ENCODE results near the gene CACNA1C.
"Not testable (repeated sequence)": the region's sequence is repeated elsewhere in the genome, so short reads cannot be mapped to it uniquely, and the experiment has no call there.

Gene CACNA1C

DNA sequence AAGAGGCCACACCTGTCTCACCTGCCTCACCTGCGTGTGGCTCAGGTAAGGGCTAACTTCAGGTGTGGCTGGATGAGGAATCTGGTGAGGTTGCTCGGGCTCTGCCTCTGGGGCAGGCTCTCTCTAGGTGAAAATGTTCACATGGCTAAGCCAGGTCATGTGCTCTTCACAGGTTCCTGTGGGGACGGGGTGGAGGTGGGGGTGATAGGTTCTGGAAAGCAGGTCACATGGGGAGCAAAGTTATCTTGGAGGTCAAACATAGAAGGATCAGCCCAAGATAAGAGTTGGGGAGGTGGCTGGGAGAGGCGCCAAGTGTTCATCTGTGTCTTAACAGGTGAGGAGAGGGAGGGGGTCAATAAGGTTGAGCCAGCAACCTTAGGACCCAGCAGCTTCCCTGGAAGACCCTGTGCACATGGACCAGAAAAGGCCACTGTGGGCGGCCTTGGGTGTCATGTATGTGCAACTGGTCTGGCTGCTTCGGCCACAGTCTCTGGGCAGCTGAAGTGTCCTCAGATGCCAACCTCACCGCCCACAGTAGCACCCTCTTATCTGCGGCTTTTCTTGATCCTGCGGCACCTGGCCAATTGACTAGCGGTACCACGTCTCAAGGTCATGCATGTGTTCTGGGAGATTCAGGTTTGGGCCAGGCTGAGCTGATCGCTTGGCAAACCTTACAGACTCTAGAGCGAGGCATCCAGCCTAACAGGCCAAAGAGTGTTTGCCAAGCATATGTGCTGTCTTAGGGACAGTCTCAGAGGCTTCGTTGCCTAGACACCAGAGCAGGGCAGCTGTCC is 60.5 kb downstream of the CACNA1C start:
- no peak for DNase-seq

GRCh38 chr12:2114071-2114470 is 61.3 kb downstream of the CACNA1C start:
- no peak for DNase-seq

- no peak for DNase-seq
Observed at GRCh38 chr12:2115101-2115845, 62.5 kb downstream of the CACNA1C start.

- DNase-seq: no peak
Observed at GRCh38 chr12:2117541-2117940, 64.8 kb downstream of the CACNA1C start.

DNA sequence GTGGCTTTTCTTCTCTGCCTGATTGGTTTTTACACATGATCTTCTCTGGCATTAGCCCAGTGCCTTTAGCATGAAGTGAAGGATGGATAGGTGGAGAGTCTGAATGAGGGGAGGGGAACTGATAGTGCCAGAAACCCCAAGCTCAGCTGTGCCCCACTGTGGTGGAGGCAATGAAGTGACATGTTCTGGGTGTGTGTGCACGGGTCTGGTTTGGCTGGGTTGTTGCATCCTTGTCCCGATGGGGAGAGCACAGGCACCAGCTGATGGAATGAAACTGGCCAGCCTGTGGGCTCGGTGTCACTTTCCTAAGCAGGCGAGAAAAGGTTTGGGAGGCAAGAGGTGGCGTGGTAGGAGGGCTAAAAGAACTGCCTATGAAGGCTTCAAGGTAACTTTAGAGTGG is 65.3 kb downstream of the CACNA1C start:
- no peak for DNase-seq

DNA sequence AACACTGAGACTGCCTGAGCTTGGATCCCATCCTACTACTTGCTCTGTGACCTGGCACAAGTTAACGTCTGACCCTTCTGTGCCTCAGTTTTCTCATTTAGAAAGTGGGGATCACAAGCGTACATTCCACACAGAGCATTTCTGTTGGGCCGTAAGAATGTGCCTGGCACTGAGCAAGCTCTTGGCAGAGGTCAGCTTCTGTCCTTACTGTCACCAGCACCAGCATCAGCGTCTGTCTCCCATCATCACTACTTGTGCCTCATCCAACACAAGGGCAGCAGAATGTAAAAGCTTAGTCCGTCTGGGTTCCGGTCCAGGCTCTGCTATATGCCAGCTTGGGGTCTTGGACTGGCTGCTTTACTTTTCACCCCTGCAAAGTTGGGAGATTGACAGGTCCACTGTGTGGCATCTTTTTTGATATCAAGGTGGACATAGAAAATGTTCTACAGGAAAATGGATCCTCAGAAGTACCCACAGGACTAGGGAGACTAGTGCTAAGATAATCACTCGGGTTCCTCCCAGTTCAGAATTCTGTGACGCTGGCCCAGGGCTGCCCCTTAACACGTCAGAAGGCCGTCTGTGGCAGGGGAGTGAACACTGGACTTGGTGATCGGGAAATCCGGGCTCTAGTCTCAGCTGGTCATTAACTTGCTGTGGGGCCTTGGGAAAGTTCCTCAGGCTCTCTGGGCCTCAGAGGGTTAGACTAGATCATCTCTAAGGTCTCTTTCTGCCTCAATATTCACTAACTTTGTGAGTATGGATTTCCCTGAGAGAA is 65.9 kb downstream of the CACNA1C start:
- DNase-seq: no peak

DNA sequence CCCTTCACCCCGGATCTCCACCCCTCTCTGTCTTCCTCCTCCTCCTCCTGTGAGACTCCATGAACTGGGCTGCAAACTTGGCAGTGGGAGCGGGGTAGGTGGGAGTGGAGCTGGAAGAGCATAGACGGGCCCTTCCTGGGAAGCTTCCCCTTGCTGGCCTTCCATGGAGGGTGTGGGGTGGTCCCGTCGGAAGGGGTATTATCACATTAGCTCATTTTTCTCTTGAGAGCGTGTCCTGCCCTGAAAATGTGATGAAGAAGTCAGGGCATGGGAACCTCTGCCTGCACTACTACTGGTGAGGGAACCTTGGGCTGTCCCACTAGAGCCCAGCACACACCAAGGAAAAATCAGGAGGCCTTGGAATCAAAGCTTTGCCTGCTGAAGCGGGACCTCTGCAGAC is 66.5 kb downstream of the CACNA1C start:
- DNase-seq: no peak

- DNase-seq: no peak
Observed at GRCh38 chr12:2120982-2121758, 68.4 kb downstream of the CACNA1C start.

DNA sequence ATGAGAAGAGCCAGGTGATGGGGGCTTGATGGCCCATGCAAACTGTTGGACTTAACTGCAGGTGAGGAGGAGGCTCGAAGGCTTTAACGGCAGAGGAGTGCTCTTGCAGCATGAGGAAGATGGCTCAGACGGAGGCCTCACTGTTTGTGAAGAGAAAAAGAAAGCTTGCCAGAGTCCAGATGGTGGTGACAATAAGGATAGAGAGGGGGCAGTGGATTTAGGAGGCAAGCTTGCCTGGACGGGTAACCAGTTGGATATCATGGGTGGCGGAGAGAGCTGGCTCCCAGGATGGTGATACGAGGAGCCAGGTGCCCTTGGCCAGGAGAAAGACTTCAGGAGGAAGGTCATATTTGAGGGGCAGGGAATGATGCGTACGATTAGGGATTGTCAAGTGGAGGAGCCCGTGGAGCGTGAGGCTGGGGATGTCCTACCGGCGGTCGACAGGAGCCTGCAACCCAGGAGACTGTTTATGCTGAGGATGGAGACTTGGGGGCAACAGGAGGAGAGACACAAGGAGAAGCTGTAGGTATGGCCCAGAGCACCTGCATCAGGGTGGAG is 71.8 kb downstream of the CACNA1C start:
- no peak for DNase-seq

DNA sequence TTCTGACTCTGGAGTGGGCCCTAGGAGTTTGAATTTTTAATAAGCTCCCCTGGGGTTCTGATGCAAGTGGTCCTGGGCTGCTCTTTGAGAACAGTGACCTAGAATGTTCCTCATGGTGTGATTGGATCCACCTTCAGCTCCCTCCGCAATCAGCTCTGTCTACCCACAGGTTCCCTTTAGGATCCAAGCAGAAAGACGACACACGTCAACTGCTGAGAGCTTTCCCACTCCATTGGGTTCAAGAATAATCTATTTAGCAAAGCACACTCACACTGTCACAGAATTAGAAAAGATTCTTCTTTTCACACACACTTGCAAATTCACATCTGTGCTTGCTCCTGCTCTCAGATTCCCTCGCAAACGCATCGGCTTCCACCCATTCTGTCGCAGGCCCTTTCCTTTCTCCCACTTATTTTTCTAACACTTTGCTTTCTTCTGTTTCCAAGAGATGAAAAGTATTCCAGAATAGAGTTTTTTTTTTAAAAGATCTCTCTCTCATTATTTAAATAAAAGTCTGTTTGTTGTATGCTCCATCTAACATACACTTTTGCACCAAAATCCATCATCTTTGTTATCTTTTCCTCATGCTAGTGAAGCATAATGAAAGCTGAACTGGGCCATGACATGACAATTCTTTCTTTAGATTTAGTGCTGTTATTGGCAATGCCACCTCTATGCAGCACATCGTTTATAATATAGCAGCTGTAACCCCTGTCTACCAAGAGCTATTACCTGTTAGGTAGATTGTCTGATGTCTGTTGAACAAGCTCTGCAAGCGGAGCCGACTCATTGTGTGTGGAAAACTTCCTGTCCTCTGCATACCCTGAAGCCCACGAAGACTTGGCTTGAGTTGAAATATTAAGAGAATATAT is 73.1 kb downstream of the CACNA1C start:
- no peak for DNase-seq

- DNase-seq: no peak
Observed at GRCh38 chr12:2126676-2127406, 74.1 kb downstream of the CACNA1C start.

DNA sequence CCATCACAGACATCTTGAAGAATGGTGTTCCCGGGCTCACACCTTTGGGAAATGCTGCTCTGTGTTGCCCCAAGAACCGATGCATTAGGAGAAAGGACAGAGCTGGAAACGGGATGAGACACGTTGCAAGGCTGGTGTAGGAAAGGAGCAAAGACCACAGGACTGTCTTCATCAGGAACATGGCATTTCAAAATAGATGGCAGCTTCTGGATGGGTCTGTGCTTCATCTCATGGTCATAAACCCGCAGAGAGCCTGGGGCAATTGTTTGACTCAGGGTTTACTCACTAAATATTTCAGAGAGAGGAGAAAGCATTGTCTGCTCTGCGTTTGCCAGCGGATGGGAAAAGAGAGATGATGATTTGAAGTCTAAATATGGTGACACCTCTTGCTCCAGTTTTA is 76.3 kb downstream of the CACNA1C start:
- no peak for DNase-seq

DNA sequence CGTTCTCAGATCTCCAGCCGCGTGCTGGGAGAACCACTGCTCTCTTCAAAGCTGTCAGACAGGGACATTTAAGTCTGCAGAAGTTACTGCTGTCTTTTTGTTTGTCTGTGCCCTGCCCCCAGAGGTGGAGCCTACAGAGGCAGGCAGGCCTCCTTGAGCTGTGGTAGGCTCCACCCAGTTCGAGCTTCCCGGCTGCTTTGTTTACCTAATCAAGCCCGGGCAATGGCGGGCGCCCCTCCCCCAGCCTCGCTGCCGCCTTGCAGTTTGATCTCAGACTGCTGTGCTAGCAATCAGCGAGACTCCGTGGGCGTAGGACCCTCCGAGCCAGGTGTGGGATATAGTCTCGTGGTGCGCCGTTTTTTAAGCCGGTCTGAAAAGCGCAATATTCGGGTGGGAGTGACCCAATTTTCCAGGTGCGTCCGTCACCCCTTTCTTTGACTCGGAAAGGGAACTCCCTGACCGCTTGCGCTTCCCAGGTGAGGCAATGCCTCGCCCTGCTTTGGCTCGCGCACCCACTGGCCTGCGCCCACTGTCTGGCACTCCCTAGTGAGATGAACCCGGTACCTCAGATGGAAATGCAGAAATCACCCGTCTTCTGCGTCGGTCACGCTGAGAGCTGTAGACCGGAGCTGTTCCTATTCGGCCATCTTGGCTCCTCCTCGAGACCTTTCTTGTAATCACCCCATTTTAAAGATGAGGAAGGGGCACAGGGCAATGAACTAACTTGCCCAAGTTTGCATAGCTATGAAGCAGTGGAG is 83.1 kb downstream of the CACNA1C start:
- DNase-seq: not testable (repeated sequence)

GRCh38 chr12:2136901-2137300 is 84.1 kb downstream of the CACNA1C start:
- DNase-seq: no peak

- DNase-seq: no peak
Observed at GRCh38 chr12:2137711-2138110, 84.9 kb downstream of the CACNA1C start.

DNA sequence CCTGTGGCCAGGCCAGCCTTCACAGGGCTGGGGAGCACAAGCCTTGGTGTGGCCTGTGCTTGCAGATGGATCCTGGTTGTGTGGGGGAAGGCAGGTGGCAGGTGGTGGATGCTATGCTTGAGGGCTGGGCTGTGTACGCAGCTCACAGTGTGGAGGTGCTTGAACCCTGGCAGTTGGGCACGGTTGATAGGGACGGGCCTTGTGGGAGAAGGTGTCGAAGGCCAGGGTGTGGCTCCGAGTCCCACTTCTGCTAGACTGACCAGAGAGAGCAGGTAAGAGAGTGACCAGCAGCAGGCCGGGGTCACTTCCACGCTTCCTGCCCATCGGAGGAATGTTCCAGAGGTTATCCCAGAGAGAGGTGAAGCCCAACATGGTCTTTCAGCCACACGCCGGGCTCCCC is 85.5 kb downstream of the CACNA1C start:
- no peak for DNase-seq

- DNase-seq: no peak
Observed at GRCh38 chr12:2138871-2139308, 86.1 kb downstream of the CACNA1C start.

- DNase-seq: no peak
Observed at GRCh38 chr12:2139651-2140050, 86.9 kb downstream of the CACNA1C start.

DNA sequence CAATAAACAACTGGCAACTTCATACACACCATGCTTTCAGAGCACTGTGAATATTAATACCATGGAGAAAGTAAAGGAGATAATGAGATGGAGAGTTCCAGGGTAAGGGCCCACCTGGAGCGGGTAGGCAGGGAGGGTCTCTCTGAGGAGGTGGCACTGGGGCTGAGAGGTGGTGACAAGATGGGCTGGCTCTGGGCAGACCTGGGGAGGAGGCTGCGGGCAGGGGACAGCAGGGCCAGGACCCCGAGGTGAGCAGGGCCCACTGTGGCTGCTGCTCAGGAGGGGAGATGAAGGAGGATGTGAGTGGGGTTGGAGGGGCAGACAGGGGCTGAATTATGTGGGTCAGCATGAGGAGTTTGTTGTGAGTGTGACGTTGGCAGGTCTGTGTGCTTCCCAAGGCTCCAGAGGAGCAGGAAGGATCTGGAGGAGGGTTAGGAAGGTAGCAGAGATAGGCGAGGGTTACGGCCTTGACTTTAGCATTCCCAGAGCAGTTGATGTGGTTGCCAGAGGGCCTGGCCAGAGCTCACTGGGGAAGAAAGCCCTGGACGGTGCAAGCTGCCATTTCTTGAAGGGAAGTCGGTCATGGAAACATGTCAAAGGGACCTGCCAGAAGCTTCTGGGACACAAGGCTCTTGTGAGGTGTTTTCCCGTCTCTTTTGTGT is 88.2 kb downstream of the CACNA1C start:
- DNase-seq: no peak

Data from stimulated activated CD4-positive, alpha-beta T cell treated with anti-CD3 and anti-CD28 coated beads, Interleukin-4, amount 100 ng/mL, for 4 hours (primary cell).